Measurements from ENCODE around the gene TMEM271.
"Not testable (repeated sequence)": the region's sequence is repeated elsewhere in the genome, so short reads cannot be mapped to it uniquely, and the experiment has no call there.

TMEM271 gene

DNA sequence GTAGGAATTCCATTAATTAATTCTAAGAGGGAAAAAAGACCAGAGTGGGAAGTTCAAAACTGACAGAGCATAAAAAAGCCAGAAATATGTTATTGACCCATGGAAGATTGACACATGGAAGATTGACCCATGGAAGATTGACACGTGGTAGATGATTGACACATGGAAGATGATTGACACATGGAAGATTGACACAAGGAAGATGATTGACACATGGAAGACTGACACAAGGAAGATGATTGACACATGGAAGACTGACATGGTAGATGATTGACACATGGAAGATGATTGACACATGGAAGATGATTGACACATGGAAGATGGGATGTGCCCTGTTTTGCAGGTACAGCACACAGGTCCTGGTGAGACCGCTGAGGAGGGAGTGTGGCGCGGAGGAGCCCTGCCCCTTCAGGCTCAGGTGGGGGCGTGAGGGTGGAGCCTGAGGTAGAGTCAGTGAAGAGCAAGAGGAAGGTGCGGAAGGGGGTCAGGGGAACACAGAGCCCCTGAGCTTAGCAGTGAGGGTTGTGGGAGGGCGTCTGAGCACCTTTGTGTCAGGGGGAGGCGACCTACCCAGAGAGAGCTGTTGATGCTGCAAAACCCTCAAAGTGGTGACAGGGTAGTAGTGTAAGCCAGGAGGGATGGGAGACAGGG is 33.4 kb upstream of the TMEM271 start:
- DNase-seq: no peak

DNA sequence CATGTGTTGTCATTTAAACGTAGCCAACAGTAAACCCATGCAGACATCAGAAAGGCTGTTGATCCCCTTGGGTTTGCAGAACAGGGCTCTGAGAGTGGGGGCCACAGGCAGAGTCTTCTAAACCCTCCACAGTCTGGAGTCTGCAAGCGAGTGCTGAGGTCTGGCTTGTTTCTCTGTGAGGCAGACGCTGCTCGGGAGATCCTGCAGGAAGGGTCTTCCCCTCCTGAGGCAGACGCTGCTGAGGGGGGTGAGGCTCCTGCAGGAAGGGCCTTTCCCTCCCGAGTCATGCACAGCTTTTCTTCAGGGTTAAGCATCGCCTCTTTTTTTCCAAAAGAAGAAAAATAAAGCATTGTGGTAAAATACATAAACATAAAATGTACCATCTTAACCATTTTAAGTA is 32.1 kb upstream of the TMEM271 start:
- no peak for DNase-seq

DNA sequence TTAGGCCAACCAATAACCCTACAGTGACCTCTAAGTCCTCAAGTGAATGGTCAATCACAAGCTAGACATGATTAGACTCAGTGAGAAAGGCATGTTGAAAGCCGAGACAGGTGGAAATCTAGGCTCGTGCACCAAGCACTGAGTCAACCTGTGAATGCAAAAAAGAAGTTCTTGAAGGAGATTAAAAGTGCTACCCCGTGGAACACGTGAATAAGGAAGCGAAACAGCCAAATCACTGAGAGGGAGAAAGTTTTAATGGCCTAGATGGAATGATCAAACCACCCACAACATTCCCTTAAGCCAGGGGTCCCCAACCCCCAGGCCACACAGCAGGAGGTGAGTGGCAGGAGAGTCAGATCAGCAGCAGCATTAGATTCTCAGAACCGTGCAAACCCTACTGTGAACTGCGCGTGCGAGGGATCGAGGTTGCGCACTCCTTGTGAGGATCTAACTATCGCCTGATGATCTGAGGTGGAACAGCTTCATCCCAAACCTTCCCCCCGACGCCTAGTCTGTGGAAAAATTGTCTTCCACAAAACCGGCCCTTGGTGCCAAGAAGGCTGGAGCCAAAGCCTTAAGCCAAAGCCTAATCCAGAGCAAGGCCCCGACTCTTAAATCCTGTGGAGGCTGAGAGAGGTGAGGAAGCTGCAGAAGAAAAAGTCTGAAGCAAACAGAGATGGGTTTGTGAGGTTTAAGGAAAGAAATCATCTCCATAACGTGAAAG is 29.8 kb upstream of the TMEM271 start:
- DNase-seq: no peak

DNA sequence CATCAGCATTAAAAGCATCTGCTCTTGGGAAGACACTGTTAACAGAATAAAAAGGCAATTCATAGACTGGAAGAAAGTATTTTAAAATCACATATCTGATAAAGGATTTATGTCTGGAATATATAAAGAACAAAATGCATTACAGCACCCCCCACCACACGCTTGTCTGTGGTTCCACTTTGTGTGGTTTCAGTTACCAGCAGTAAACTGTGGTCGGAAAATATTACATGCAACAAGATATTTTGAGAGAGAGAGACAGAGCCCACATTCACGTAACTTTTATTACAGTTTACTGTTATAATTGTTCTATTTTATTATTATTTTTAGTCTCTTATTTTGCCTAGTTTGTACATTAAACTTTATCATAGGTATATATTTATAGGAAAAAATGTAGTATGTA is 28.0 kb upstream of the TMEM271 start:
- no peak for DNase-seq

DNA sequence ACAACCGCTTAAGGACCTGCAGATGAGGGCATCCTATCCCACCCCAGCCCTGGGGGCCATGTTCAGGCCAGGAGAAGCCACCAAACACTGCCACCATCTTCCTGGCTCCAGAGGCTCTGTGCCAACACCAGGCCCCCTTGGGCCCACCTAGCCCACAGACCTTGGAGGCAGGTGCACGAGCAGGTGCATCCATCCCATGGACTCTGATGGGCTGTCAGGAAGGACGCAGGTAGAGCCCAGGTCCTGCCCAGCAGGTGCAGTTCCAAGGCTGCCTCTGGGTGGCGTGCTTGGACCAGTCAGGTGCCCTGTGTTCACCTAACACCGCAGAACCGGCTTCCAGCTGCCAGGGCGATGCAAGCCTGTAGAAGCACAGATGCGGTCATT is 26.5 kb upstream of the TMEM271 start:
- DNase-seq: no peak

DNA sequence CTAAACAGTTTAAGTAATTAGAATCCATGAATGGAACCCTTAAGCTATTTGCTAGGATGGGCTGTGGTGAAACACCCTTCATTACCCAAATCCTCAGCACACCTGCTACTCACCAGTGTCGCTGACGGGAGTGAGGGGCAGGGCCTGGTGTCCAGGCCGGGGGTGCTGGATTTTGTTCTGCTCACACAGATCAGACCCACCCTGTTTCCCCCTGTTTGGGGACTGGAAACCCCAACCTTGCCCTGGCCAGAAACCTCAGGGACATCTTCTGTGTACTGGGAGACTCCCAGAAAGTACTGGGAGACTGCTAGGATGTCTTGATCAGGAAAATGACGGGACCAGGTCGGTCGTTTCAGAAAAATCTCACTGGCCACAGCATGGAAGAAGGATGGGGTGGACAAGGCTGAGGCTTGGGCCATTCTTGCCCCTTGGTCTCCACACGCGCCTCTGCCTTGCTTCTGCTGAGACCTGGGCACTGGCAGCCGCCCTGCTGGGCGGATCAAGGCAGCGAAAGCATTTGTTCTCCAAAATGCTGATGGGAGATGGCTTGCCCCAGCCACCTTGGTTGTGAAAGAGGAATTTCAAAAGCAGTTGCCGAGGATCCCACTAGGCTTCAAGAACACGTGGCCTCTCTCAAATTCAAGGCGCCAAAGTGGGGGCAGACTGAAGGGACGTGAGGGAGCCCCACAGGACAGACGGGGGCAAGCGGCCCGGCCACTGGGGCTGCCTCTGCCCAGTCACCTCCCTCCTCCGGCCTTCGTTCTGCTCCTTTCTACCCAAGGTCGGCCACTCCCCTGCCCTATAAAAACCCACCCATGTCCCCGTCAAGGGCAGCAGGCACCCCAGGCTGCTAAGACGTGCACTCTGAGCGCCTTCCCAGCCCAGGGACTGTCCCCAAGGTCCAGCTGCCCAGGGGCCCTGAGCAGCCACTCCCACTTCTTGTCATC is 25.8 kb upstream of the TMEM271 start:
- no peak for DNase-seq

DNA sequence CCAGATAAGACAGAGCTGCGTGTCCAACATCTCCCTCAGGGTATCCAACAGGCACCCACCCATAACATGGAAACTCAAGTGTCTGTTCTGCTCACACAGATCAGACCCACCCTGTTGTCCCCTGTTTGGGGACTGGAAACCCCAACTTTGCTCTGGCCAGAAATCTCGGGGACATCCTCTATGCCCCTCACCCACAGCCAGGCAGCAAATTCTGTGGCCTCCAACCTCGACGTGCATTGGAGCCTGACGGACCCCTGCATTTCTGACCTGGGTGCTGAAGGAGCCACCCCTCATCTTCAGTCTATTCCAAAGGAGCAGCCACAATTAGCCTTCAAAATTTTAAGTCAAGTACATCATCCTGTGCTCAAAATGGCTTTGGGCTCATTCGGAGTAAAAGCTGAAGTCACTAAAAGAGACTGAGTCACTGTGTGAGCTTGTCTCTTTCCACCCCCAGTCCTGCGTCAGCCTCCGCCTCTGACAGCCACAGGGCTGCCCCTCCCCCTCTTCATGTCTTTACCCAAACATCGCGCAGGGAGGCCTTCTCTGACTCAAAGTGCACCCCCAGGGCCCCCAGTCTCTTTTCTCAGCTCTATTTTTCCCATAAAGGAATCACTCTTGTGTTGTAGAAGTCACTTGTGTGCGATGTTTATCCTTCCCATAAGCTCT is 24.9 kb upstream of the TMEM271 start:
- no peak for DNase-seq

DNA sequence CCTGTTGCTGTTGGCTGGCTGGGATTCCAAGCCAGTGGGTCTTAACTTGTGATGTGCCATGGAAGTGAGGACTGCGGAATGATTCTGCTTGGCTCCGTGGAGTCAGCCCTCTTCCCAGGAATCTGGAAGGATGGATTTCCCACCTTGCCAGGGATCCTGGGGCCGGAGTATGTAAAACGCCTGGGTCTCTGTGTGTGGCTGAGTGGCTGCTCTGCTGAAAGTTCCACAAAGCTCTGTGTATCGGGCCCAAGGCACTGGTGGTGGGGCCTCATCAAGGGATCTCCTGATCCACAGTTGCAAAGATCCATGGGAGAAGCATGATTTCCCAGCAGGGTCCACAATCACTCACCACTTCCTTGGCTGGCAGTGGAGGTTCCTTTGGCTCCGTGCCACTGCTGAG is 24.1 kb upstream of the TMEM271 start:
- no peak for DNase-seq

DNA sequence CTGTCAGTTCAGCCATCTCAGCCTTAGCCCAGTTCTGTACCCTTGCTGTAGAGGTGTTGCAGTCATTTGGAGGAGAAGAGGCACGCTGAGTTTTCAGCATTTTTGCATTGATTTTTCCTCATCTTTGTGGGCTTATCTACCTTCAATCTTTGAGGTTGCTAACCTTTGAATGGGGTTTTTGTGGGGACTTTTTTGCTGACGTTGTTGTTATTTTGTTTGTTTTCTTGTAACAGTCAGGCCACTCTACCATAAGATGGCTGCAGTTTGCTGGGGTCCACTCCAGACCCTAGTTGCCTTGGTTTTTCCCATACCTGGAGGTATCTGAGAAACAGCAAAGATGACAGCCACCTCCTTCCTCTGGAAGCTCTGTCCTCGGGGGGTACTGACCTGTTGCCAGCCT is 22.8 kb upstream of the TMEM271 start:
- DNase-seq: no peak

DNA sequence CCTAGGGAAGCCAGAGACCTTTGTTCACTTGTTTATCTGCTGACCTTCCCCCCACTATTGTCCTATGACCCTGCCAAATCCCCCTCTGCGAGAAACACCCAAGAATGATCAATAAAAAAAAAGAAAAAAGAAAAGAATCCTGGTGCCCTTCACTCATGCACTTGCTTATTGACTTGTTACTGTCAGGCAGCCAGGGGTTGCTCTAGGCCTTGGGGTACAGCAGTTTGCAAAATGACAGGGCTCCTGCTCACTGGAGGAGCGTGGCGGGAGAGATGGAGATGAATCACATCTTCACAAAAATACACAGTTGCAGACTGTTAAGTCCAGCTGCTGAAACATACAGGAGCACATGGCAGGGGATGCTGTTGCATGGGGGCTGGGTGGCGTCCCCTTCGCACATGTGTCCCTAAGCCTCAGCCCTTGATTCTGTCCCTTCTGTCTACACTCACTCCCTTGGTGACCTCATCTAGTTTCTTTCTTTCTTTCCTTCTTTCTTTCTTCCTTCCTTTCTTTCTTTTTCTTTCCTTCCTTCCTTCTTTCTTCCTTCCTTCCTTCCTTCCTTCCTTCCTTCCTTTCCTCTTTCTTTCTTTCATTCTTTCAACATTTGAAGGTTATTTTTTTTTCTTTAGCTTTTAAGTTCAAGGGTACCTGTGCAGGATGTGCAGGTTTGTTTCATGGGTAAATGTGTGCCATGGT is 16.9 kb upstream of the TMEM271 start:
- no peak for DNase-seq

DNA sequence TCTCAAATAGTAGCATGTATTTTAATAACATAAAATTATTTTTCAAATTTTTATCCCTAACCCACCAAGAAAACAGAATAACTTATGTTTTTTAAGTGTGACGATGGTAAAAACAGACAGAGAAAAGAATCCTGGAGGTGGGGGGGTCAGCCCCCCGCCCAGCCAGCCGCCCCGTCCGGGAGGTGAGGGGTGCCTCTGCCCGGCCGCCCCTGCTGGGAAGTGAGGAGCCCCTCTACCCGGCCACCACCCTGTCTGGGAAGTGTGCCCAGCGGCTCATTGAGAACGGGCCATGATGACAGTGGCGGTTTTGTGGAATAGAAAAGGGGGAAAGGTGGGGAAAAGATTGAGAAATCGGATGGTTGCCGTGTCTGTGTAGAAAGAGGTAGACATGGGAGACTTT is 16.1 kb upstream of the TMEM271 start:
- DNase-seq: not testable (repeated sequence)

DNA sequence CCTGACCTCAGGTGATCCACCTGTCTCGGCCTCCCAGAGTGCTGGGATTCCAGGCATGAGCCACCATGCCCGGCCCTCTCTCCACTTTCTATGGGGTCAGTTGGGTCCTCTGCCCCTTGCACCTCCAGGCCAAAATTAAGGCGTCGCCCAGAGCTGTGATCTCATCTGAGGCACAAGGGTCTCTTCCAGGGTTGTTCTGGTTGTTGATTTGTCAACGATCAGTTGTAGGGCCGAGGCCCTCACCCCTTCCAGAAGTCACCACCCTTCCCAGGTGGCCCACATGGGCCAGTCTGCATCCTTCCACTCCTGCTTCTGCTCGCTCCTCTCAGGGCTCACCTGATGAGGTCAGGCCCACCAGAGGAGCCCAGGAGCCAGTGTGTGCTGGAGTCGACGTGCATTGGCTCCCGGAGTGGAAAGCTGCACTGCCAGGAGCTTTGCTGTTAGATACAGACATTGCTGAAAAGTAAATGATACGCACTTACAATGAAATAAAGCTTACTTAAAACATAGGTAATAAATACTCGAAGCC is 14.3 kb upstream of the TMEM271 start:
- no peak for DNase-seq

DNA sequence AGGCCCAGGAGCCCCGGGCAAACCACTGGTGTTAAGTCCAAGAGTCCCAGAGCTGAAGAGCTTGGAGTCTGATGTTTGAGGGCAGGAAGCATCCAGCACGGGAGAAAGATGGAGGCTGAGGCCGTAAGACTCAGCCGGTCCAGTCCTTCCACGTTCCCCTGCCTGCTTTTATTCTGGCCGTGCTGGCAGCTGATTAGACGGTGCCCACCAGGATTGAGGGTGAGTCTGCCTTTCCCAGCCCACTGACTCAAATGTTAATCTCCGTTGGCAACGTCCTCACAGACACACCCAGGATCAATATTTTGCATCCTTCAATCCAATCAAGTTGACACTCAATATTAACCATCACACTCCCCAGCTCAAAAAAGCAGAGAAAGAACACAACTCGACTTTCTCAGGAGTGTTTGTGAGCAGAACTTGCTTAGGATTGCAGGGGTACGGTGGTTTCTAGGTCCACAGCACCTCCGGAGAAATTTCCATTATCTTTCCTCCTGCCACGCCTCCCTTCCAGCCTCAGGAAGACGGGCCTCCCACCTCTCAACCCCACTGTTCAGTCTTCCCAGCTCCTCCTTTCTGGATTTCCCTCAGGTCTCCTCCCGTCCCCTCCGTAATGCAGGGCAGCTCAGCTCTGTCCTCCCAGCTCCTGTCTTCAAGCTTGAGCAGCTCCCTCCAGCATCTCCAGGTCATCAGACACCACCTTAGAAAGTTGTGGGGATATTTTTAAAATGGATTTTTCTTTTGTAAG is 13.3 kb upstream of the TMEM271 start:
- no peak for DNase-seq

DNA sequence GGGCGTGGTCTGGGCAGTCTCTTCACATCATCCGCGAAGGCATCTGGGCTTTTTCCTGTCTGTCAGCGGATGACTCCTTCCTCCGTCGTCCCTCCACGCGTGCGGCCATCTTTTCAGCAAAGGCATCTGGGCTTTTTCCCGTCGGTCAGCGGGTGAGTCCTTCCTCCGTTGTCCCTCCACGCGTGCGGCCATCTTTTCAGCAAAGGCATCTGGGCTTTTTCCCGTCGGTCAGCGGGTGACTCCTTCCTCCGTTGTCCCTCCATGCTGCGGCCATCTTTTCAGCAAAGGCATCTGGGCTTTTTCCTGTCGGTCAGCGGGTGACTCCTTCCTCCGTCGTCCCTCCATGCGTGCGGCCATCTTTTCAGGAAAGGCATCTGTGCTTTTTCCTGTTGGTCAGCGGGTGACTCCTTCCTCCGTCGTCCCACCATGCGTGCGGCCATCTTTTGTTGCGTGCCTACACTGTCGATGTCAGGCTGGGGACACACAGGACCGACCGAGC is 12.3 kb upstream of the TMEM271 start:
- no peak for DNase-seq

DNA sequence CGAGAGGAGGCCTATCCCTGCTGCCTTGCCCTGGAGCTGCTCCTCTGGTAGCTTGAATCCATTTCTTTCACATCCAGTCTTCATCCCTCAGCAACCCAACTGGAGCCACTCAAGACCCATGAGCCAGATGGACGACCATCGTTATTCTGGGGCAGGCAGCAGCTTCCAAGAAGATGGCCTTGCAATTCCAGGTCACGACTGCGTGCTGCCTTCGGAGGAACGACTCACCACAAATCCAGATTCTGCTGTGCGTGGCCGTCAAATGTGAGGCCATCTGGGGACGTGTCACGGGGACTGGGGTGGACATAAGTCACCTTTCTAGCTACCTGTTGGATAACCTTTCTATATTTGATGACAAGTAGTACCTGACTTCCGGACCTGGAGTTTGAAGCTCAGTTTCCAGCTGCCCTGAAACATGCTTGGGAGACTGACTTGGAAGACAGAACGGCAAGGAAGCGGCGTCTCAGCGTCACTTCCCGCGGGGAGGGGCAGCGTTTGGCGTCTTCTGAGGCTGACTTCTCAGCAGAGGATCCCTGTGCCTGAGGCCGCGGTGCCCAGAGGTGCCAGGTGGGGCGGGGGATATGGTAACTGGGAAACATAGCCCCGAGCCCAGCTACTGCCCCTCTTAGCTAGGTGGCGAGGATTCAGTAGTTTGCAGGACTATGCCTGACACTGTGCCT is 11.7 kb upstream of the TMEM271 start:
- DNase-seq: no peak

DNA sequence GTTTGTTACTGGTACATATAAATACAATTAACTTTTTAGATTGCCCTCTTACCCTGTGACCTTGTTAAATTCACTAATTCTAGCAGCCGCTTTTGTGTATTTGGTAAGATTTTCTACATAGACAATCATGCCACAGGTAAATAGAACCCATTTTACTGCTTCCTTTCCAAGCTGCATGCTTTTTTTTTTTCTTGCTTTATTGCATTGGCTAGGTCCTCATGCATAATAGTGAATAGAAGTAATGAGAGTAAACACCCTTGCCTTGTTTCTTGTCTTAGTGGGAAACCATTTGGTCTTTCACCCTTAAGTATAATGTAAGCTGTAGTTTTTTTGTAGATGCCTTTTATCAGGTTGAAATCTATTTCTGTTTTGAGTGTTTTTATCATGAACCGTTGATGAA is 7.7 kb upstream of the TMEM271 start:
- DNase-seq: no peak

DNA sequence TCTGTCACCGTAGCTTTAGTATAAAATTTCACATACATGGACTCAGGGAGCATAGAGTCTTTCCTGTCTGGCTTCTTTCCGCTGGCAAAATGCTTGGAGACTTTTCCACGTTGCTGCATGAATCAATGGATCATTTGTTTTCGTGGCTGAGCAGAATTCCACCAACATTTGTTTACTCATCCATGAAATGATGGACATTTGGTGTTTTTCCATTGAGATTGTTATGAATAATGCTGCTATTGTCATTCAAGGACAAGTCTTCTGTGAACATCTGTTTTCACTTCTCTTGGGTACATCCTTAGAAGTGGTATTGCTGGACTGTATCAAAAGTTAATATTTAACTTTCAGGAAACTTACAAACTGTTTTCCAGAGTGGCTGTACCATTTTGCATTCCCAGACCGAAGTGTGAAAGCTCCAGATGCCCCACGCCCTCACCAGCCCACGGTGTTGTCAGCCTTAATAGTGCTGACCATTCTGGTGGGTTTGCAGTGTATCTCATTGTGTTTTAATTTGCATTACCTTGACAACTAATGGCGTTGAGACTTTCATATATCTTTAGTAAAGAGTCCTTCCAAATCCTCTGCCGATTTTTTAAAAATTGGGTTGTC is 5.8 kb upstream of the TMEM271 start:
- DNase-seq: no peak

DNA sequence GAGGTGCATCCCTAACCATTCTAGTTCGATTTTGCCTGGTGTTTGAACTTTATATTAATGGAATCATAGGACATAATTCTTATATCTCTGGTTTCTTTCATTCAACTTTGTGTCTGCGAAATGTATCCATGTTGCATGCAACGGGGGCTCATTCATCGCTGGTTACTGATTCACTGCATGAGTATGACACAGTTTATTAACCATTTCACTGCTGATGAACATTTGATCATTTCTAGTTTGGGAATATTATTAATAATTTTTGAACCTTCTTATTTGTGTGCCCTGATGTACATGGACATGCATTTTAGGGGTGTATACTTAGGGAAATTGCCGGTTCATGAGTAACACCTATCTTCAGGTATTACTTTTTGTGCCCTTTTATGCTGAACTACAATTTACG is 5.1 kb upstream of the TMEM271 start:
- no peak for DNase-seq

DNA sequence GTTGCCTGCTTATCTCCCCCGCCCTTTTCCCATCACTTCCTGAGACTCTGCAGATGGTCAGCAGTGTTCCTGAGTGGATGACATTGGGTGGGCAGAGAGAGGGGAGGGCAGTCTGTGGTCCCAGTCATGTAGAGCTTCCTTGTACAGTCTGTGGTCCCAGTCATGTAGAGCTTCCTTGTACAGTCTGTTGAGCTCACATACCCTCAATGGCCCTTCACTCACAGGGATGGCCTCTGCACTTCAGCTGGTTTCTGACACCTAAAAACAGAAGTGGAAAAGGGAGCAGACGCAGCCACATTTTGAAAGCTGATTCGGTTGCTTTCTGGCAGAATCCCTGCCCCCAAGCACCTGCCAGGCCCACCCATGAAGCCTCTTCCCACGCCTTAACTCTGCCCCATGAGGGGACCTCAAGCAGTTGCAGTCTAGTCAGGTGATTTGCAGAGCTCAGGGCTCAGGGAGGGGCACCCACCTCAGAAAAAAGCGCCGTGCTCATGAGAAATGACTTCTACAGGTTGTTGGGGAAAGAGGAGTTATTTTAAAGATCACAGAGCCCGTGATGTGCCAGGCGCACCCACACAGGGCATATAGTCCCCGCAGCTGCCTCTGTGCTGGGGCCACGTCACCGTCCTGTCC is 3.6 kb upstream of the TMEM271 start:
- DNase-seq: no peak
